SK-N-SH treated with all-trans-retinoic acid at 6 μM for 48 hours (cell line): ENCODE results near the gene JAML.

Experiments
- ESRRG ChIP-seq: fragments of 250-450 bp; sonication (Bioruptor Pico); IDR thresholded peaks from 2 replicates; pipeline ENCODE4 v1.6.1; 2021; ENCODE audit warnings: mild to moderate bottlenecking
- OSR1 ChIP-seq: fragments of 250-450 bp; sonication (Bioruptor Pico); IDR thresholded peaks from 2 replicates; pipeline ENCODE4 v1.8.0; 2022; ENCODE audit warnings: moderate library complexity, mild to moderate bottlenecking, inconsistent platforms
- TCF4 ChIP-seq: fragments of 250-450 bp; sonication (Bioruptor Pico); IDR thresholded peaks from 2 replicates; pipeline ENCODE4 v1.8.0; 2021; ENCODE audit warnings: mild to moderate bottlenecking, moderate library complexity, borderline replicate concordance
- ZFP3 ChIP-seq: fragments of 250-450 bp; sonication (Bioruptor Pico); IDR thresholded peaks from 2 replicates; pipeline ENCODE4 v1.5.0; 2020; ENCODE audit warnings: mild to moderate bottlenecking, moderate library complexity
- ZFP30 ChIP-seq: fragments of 450-650 bp; formaldehyde crosslinking; IDR thresholded peaks from 2 replicates; pipeline ENCODE4 v1.5.0; 2022; ENCODE audit warnings: mild to moderate bottlenecking, moderate library complexity
- TF ChIP-seq, protein P1 (sequence below): fragments of 250-450 bp; sonication (Bioruptor Pico); IDR thresholded peaks from 2 replicates; pipeline ENCODE4 v1.5.1; 2020; ENCODE audit warnings: low read depth, mild to moderate bottlenecking, moderate library complexity

- TF ChIP-seq, protein P1, sequence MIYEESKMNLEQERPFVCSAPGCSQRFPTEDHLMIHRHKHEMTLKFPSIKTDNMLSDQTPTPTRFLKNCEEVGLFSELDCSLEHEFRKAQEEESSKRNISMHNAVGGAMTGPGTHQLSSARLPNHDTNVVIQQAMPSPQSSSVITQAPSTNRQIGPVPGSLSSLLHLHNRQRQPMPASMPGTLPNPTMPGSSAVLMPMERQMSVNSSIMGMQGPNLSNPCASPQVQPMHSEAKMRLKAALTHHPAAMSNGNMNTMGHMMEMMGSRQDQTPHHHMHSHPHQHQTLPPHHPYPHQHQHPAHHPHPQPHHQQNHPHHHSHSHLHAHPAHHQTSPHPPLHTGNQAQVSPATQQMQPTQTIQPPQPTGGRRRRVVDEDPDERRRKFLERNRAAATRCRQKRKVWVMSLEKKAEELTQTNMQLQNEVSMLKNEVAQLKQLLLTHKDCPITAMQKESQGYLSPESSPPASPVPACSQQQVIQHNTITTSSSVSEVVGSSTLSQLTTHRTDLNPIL, result no peak
- no peak for TF ChIP-seq ZFP3 (CRISPR knock-in tag)
- no peak for TF ChIP-seq OSR1 (CRISPR knock-in tag)
- no peak for TF ChIP-seq ESRRG
- no peak for TF ChIP-seq TCF4 (CRISPR knock-in tag)
- TF ChIP-seq ZFP30 (CRISPR knock-in tag), result no peak
Measured at GRCh38 chr11:118230088-118230487, 5.3 kb upstream of the JAML start.
